H1 (cell line): ENCODE measurements around the gene CHCHD6.

Experiments used
- CEBPB ChIP-seq: IDR thresholded peaks from 2 replicates; pipeline ENCODE4 v1.6.1; 2012; ENCODE audit warnings: low read depth, low read length
- CTCF ChIP-seq, 3 experiments: IDR thresholded peaks; 1 replicate in 2 of 3; 2 replicates in 1 of 3; pipeline versions ENCODE4 v1.5.1 to v1.6.1; 2011; ENCODE audit warnings: low read length in 3 of 3, mild to moderate bottlenecking in 3 of 3, inconsistent platforms in 2 of 3, low read depth in 1 of 3, moderate library complexity in 1 of 3; ENCODE audit not compliant: insufficient read depth in 1 of 3; ENCODE audit errors: control extremely low read depth in 1 of 3
- EZH2 ChIP-seq: fragments of 200-600 bp; sonication (generic); IDR thresholded peaks from 2 replicates; pipeline ENCODE4 v1.7.1; 2012; ENCODE audit warnings: low read depth, mild to moderate bottlenecking, moderate library complexity, low read length, inconsistent platforms; ENCODE audit not compliant: severe bottlenecking
- MAX ChIP-seq: IDR thresholded peaks from 2 replicates; pipeline ENCODE4 v1.6.1; 2012; ENCODE audit warnings: inconsistent platforms
- TAF1 ChIP-seq: IDR thresholded peaks from 2 replicates; pipeline ENCODE4 v1.6.1; 2011; ENCODE audit warnings: mild to moderate bottlenecking, low read depth, low read length
- YY1 ChIP-seq: IDR thresholded peaks from 2 replicates; pipeline ENCODE4 v1.6.1; 2011; ENCODE audit warnings: low read depth, mild to moderate bottlenecking, low read length

GRCh38 chr3:126745760-126746394, 41.8 kb downstream of the CHCHD6 start:
- TF ChIP-seq MAX (no peak), CEBPB (no peak), YY1 (no peak), CTCF (IDR thresholded peaks at IDR 0.05; ENCODE audit: control extremely low read depth in 1 of 3, insufficient read depth in 1 of 3, low read depth in 1 of 3, low read length in 3 of 3) (no peak), EZH2 (no peak), TAF1 (no peak)
